Right lobe of liver (tissue), 4 donors: ENCODE results near the gene TBC1D20.

Experiments used
- POLR2A ChIP-seq: fragments of 450-650 bp; IDR thresholded peaks from one replicate; pipeline ENCODE4 v1.6.1; 2017; ENCODE audit warnings: antibody characterized with exemption, mild to moderate bottlenecking
- TF ChIP-seq, protein P1 (sequence below), 4 donors: fragments of 200-600 bp in 3 of 4; fragments of 450-650 bp in 1 of 4; IDR thresholded peaks; one replicate each; pipeline versions ENCODE4 v1.5.1 to v1.8.0; 2016 to 2022; ENCODE audit warnings: antibody characterized with exemption in 4 of 4, mild to moderate bottlenecking in 2 of 4
- donor health status: DM: no; HTN: no; CAD: no.
- donor health status: DM: no; HTN: no; CAD: no.
- donor health status: DM: no; HTN: yes; CAD: no.

GRCh38 chr20:432677-433299, 29.5 kb downstream of the TBC1D20 start:
- TF ChIP-seq, protein P1, sequence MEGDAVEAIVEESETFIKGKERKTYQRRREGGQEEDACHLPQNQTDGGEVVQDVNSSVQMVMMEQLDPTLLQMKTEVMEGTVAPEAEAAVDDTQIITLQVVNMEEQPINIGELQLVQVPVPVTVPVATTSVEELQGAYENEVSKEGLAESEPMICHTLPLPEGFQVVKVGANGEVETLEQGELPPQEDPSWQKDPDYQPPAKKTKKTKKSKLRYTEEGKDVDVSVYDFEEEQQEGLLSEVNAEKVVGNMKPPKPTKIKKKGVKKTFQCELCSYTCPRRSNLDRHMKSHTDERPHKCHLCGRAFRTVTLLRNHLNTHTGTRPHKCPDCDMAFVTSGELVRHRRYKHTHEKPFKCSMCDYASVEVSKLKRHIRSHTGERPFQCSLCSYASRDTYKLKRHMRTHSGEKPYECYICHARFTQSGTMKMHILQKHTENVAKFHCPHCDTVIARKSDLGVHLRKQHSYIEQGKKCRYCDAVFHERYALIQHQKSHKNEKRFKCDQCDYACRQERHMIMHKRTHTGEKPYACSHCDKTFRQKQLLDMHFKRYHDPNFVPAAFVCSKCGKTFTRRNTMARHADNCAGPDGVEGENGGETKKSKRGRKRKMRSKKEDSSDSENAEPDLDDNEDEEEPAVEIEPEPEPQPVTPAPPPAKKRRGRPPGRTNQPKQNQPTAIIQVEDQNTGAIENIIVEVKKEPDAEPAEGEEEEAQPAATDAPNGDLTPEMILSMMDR (IDR thresholded peaks at IDR 0.05), result no peak
- peak; percentile 11 for TF ChIP-seq POLR2A
